HepG2 (cell line): ENCODE results near the gene SERPINA9. TPM values are rescaled to one million over a fixed set of nuclear protein-coding genes. Genes with fewer than 3 reads are reported as not detected.
A peak's percentile ranks its signal among the peaks of the same experiment; 100 is the strongest.

Source experiments
- ATF7 ChIP-seq, 2 experiments: fragments of 450-650 bp in 1 of 2; sonication (generic) in 1 of 2; formaldehyde crosslinking in 1 of 2; IDR thresholded peaks; 2 replicates each; pipeline versions ENCODE4 v1.4.0 to v1.6.1; 2016 to 2020; ENCODE audit warnings: antibody characterized with exemption in 1 of 2, mild to moderate bottlenecking in 1 of 2, missing genetic modification reagents in 1 of 2
- GABPB1 ChIP-seq: IDR thresholded peaks from 2 replicates; pipeline ENCODE4 v1.6.1; 2016; ENCODE audit warnings: mild to moderate bottlenecking, missing genetic modification reagents, moderate library complexity, missing compliant biosample characterization
- TCF12 ChIP-seq, 2 experiments: fragments of 450-650 bp in 1 of 2; sonication (generic) in 1 of 2; formaldehyde crosslinking in 1 of 2; IDR thresholded peaks; 2 replicates each; pipeline versions ENCODE4 v1.6.1 to v1.8.0; 2017 to 2022; ENCODE audit warnings: antibody characterized with exemption in 1 of 2, mild to moderate bottlenecking in 1 of 2, missing genetic modification reagents in 1 of 2, moderate library complexity in 1 of 2
- ZBTB38 ChIP-seq: sonication (generic); formaldehyde crosslinking; IDR thresholded peaks from 2 replicates; pipeline ENCODE4 v1.5.1; 2020; ENCODE audit warnings: mild to moderate bottlenecking, missing genetic modification reagents
- polyA plus RNA-seq, 8 experiments: library from polyadenylated mRNA; depleted of rRNA in 3 of 8; stranded (reverse) in 7 of 8; unstranded in 1 of 8; fragments of >200 nt; fragmentation: Illumina TruSeq in 4 of 8; extraction: Trizol in 4 of 8; gene quantifications; 2 replicates each; pipeline versions ENCODE4 v1.2.1 to v1.2.3, GENCODE V29; 2011 to 2016; ENCODE audit warnings: low read depth in 4 of 8, missing spikeins in 1 of 8, mixed read lengths in 1 of 8; ENCODE audit not compliant: insufficient read depth in 1 of 8
- total RNA-seq, 5 experiments: library from RNA; depleted of rRNA; stranded (reverse); fragments of >200 nt; fragmentation: Illumina TruSeq; extraction: Trizol; gene quantifications; 2 replicates each; pipeline ENCODE4 v1.2.3, GENCODE V29; 2016; ENCODE audit warnings: low read depth in 1 of 5
- TF ChIP-seq, protein P1 (sequence below): sonication (generic); formaldehyde crosslinking; IDR thresholded peaks from 2 replicates; pipeline ENCODE4 v1.9.0; 2022; ENCODE audit warnings: missing genetic modification reagents, mild to moderate bottlenecking, borderline replicate concordance
- TF ChIP-seq, protein P2 (sequence below): sonication (generic); formaldehyde crosslinking; IDR thresholded peaks from 2 replicates; pipeline ENCODE4 v1.4.0; 2020; ENCODE audit warnings: missing genetic modification reagents, mild to moderate bottlenecking, borderline replicate concordance
- TF ChIP-seq, protein P3 (sequence below): sonication (generic); formaldehyde crosslinking; IDR thresholded peaks from 2 replicates; pipeline ENCODE4 v1.5.1; 2020; ENCODE audit warnings: mild to moderate bottlenecking, missing genetic modification reagents, moderate library complexity

Gene SERPINA9
- total and polyA plus RNA-seq, 2 of the 13 experiments (the other 11 are each of a cell fraction or from before 2014, with no cell fraction given), result 0.21 TPM; not detected in 1

DNA sequence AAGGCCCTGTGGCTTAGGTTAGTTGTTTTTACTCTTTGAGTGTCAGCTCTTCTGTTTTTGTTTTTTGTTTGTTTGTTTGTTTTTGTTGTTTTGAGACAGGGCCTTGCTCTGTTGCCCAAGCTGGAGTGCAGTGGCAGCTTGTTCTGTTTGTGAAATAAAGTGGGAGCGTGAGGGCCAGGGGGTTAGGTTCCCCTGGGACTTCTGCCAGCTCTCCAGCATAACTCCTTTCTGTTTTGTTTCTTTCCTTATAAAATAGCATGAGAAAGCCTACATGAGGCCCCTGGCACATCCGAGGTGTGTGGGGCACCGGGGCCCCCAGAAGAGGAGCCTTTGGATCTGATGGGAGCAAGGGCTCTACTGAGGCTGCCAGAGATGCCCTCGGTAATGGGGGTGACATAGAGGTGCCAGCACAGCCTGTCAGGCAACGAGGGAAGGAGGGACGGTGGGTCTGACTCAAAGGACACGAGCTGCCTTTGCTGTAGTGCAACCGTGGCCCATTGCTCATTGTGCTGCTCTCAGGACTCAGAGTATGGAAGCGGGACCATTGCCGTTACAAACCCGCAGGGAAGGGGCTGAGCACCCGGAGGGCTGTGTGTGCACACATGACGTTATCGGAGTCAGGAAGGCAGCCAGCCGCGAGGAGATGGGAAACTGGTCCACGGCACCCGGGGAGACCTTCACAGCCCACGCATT lies 14.3 kb downstream of the SERPINA9 start (continued):
- no peak for TF ChIP-seq TCF12 (IDR thresholded peaks at IDR 0.05)
- 0 out of 2 replicates have a peak, but pooled peaks have one; percentile 46 for TF ChIP-seq TCF12 (CRISPR knock-in tag; IDR thresholded peaks at IDR 0.05)
- TF ChIP-seq, protein P1, sequence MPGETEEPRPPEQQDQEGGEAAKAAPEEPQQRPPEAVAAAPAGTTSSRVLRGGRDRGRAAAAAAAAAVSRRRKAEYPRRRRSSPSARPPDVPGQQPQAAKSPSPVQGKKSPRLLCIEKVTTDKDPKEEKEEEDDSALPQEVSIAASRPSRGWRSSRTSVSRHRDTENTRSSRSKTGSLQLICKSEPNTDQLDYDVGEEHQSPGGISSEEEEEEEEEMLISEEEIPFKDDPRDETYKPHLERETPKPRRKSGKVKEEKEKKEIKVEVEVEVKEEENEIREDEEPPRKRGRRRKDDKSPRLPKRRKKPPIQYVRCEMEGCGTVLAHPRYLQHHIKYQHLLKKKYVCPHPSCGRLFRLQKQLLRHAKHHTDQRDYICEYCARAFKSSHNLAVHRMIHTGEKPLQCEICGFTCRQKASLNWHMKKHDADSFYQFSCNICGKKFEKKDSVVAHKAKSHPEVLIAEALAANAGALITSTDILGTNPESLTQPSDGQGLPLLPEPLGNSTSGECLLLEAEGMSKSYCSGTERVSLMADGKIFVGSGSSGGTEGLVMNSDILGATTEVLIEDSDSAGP (CRISPR knock-in tag), result 0 out of 2 replicates have a peak, but pooled peaks have one; percentile 27
- TF ChIP-seq, protein P2, sequence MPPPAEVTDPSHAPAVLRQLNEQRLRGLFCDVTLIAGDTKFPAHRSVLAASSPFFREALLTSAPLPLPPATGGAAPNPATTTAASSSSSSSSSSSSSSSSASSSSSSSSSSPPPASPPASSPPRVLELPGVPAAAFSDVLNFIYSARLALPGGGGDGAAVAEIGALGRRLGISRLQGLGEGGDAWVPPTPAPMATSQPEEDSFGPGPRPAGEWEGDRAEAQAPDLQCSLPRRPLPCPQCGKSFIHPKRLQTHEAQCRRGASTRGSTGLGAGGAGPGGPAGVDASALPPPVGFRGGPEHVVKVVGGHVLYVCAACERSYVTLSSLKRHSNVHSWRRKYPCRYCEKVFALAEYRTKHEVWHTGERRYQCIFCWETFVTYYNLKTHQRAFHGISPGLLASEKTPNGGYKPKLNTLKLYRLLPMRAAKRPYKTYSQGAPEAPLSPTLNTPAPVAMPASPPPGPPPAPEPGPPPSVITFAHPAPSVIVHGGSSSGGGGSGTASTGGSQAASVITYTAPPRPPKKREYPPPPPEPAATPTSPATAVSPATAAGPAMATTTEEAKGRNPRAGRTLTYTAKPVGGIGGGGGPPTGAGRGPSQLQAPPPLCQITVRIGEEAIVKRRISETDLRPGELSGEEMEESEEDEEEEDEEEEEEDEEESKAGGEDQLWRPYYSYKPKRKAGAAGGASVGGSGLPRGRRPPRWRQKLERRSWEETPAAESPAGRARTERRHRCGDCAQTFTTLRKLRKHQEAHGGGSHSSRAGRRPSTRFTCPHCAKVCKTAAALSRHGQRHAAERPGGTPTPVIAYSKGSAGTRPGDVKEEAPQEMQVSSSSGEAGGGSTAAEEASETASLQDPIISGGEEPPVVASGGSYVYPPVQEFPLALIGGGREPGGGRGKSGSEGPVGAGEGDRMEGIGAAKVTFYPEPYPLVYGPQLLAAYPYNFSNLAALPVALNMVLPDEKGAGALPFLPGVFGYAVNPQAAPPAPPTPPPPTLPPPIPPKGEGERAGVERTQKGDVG (CRISPR knock-in tag), result peak; percentile 89; the same call in 1 of the 2 replicates
- TF ChIP-seq ZBTB38, result peak; percentile 94
- TF ChIP-seq ATF7 (IDR thresholded peaks at IDR 0.05), result peak; percentile 67
- TF ChIP-seq ATF7 (CRISPR knock-in tag; IDR thresholded peaks at IDR 0.05), result no peak
- TF ChIP-seq, protein P3, sequence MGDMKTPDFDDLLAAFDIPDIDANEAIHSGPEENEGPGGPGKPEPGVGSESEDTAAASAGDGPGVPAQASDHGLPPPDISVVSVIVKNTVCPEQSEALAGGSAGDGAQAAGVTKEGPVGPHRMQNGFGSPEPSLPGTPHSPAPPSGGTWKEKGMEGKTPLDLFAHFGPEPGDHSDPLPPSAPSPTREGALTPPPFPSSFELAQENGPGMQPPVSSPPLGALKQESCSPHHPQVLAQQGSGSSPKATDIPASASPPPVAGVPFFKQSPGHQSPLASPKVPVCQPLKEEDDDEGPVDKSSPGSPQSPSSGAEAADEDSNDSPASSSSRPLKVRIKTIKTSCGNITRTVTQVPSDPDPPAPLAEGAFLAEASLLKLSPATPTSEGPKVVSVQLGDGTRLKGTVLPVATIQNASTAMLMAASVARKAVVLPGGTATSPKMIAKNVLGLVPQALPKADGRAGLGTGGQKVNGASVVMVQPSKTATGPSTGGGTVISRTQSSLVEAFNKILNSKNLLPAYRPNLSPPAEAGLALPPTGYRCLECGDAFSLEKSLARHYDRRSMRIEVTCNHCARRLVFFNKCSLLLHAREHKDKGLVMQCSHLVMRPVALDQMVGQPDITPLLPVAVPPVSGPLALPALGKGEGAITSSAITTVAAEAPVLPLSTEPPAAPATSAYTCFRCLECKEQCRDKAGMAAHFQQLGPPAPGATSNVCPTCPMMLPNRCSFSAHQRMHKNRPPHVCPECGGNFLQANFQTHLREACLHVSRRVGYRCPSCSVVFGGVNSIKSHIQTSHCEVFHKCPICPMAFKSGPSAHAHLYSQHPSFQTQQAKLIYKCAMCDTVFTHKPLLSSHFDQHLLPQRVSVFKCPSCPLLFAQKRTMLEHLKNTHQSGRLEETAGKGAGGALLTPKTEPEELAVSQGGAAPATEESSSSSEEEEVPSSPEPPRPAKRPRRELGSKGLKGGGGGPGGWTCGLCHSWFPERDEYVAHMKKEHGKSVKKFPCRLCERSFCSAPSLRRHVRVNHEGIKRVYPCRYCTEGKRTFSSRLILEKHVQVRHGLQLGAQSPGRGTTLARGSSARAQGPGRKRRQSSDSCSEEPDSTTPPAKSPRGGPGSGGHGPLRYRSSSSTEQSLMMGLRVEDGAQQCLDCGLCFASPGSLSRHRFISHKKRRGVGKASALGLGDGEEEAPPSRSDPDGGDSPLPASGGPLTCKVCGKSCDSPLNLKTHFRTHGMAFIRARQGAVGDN (CRISPR knock-in tag), result peak; percentile 76
- TF ChIP-seq GABPB1 (CRISPR knock-in tag), result peak; percentile 20; the same call in 1 of the 2 replicates
